Stimulated activated CD4-positive, alpha-beta T cell treated with anti-CD3 and anti-CD28 coated beads, Interleukin-15, amount 100 ng/mL, for 1 hour (primary cell): Measurements from ENCODE around the gene DHX16.

ENCODE experiments used
- DNase-seq, 2 donors: peaks; one replicate each; pipeline ENCODE4 v3.0.0-alpha.2; 2020; ENCODE audit warnings: low read depth in 1 of 2, low spot score in 1 of 2

The DHX16 gene

DNA sequence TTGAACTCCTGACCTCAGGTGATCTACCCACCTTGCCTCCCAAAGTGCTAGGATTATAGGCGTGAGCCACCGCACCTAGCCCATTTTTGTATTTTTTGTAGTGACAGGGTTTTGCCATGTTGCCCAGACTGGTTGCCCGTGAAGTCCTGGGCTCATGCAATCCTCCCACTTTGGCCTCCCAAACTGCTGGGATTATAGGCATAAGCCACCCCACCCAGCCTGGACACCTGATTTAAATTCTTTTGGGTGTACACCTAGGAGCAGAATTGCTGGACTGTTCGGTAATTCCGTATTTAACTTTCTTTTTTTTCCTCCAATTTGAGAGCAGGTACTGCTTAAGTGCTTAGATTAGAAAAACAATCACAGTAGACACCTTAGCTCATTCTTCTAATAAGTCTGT lies 23.6 kb upstream of the DHX16 start:
- DNase-seq, result no peak

DNA sequence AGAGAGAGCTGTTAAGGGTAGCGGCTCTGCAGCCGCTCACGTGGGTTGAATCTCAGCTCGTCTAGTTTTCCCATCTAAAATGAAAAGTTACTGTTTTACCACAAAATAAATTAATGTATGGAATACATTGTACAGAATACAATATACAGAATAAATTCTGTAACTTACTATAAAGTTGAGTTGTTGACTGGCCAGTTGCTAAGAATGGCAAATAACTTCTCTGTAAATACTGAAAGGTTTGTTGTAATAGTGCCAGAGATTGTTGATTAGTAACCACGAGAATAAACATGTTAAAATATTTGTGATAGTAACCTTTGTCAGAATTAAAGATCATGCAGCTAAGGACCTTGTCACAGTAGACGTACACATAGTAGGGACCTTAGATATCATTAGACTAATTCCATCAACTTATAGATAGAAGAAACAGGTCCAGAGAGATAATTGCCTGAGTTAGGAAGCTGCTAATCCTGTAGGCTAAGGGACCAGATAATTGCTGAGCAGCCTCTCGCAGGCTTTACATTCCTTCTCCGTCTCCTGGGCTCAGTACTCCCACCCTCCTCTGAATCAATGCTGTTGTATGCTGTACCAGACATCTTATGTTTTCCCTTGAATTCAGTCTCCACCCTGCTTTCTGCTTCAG lies 18.5 kb upstream of the DHX16 start:
- no peak for DNase-seq

DNA sequence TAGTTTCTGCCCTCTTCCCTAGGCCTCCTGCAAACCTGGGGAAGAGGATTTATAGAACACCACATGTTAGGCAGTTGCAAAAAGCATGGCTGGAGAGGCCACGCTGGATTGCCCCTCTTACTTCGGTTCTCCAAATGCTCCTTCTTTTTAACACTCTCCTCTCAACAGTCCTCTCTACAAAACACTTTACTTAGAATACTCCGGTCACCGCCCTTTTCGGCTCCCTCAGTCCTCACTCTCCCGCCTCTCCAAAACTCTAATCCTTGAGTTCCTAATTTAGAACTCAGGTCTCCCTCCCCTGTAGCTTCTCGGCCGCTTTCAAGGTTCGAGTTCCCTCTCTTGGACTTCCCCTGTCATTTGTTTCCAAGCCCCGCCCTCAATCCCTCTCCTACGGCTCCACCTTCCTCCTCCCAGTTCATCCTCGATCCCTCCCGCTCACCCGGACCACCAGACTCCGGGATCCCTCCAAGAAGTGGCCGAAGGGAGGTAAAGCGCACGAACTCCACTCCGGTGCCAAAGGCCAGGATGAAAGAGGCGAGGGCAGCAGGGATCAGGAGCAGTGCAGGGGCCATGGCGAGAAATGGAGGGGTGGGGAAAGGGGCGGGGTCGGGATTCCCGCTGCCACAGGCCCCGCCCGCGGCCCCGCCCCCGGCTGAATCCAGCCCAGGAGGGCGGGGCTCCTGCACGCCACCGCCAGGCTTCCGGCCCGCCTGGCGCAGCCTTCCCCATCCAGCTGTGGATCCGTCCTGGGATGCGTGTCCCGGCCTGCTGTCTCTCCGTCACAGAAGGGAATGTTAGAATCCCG lies 17.8 kb upstream of the DHX16 start, which contains the start of gene NRM:
Gene NRM, minus strand, starts transcription at position 582 of the 805 bp plus-strand sequence. Its CDS starts 10 bp downstream, at position 572.
- peak; percentile 52 to 71 for DNase-seq

DNA sequence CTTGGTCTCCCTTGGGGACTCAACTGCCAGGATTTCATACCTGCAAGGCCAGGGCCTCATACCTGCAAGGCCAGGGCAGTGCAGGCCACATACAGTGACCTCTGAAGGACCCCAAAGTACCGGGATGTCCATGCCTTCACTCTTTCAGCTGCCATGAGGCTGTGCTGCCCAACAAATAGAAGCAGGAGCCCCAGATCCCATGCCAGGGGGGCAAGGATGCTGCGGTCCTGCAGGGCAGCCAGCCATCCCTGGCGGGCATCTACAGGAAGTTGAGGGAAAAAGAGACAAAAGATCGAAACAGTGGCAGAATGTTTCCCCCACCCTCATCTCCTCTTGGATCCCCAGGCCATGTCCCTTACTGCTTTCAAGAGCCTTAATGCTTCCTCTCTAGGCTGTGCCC lies 17.2 kb upstream of the DHX16 start:
- DNase-seq, result no peak

DNA sequence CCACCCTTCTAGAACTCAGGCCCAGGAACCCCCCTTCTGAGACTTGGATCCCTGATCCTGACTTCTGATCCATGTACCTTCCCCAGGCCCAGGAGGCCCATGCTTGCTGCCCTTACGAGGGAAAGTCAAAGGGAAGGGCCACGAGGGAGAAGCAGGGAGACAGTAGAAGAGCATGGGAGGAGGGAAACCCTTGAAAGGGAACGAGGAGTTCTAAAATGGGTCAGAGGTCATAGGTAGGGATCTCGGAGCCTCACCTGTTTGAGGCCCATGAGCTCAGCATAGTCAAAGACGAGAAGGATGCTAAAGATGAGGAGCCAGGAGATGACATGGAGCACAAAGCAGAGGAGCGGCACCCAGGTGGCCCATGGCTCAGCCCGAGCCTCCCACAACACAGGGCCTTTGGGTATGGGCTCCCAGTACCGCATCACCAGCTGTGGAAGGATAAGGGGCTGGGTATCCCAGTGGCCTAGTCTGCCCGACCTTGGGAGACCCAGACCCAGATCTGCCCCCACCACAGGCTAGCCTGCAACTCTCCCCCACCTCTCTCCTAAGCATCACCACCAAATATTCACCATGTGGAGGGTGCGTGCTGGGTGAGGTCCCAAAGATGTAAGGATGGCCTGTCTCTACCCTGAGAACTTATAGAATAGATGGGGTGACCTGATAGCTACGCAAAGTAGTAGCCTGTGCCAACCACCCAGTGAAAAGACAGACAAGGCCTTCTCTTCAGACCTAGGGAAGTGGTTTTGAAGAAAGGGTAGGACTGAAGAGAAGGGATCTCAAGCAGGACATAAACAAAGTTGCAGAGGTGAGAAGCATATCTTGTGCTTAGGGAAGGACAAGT lies 16.4 kb upstream of the DHX16 start:
- no peak for DNase-seq

DNA sequence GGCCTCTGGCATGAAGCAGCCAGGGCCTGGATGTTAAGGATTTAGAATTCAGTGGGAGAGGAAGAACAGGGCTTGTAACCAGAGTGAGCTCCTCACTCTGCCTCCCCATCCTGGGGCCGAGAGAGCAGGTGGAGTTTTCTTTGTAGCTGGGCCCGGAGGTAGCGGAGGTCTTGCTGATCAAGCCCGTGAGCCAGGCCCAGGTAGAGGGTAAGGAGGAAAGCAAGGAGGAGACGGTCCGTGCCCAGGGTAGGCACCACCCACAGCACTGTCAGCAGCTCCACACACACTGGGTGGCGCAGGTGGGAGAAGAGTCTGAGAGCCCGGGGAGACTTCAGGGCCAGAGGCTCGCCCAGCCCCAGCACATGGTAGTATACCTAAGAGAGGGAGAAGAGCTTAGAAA lies 15.8 kb upstream of the DHX16 start:
- no peak for DNase-seq

DNA sequence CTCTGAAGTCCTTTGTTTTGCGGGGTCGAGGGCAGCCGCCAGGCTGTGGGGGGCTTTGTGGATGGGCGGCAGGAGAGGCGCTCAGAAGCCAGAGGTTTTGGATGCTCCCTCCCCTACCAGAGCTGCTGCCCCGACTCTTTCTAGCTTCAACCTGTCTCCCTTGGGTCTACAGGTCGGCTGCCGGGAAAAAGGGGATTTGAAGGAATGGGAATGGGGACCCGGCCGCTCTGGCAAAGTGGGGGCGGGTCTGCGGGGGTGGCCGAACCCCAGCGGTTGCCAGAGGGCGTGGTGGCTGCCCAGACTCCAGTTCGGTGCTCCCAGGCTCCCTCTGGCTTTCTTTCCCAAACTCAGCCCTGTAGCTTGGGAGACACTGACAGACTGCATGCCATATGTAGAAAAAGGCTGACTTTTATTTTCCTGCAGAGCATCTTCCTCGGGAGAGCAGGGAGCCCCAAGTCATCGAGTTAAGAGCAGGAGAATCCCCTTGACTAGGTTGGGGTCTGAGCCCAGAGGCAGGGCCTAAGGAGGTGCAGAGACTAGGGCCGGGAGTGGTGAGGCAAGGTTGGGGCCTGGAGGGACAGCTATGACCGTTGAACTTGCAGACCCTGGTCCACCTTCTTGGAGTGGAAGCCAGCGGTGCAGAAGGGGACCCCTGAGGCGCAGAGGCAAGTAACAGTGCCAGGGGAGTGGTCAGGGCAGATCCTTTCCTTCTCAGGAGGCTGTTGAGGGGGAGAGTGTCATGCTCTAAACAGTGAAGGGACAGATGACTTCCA lies 15.0 kb upstream of the DHX16 start:
- no peak for DNase-seq

DNA sequence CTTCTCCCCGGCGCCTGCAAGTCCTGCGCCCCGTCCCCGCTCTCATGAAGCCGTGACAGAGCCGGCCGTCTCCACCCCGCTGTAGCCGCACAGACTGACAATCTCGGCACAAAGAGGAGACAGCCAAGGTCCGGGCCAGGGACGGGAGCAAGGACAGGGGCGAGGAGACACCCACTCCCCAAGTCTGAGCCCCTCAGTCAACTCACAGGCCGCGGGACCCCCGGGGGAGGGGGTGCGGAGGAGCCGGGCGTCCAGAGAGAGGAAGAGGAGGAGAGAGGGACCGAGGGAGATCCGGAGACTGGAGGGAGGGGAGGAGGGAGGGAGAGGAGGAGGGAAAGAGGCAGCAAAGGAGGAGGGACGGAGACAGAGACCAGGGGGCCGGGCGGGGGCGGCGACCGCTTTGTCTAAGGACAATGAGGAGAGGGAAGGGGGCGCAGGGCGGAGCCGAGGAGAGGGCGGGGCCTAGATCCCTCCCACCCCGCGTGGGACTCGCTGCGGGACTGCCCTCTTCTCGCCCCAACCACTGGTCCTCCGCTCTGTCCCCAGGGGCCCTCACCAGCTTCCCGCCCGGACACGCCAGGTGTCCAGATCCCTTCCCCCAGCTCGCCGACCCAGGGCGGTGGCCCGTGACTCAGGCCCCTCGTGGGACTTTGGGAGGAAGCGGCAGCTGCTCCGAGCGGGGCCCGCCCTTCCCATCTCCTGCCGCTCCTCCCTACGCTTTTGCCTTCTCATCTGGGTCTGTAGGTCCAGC lies 14.3 kb upstream of the DHX16 start:
- peak; percentile 61 to 70 for DNase-seq

DNA sequence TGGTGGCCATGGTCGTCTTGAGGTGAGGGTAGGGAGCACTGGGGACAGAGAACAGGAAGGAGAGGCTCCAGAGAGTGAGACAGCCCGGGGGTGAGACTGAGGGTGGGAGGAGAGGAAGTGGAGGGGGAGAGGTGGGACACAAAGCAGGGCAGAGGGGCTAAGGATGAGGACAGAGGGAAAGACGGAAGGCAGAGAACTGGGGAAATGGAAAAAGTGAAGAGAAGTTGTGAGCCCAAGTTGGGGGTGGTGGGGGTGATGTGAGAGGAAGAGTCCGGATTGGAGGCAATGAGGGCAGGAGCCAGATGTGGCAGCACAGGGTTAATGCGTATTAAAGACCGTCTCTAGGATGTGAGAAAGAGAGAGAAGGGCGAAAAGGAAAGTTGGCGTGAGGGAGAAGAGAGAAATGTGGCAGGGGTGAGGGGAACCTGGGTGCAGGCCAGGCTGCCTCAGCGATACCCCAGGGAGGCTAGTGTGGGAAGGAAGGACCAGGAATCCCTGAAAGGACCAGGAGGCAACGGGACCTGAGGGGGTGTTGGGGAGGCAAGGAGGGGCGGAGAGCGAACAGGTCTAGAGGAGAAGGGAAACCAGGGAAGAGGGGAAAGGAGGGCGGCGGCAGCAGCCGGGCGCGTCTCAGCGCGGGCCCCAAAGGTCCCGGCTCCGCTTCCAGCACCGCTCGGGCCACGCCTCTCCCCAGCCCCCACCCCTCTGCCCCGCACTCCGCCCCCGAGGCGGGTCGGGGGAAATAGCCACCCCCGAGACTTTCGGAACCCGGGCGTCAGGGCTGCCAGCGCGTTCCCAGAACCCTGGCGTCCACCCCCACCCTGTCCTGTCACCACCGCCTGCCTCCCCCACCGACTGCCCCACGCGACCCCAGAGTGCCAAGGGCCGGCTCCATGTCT lies 13.5 kb upstream of the DHX16 start, which contains the start of gene PPP1R18:
Gene PPP1R18, minus strand, starts transcription at position 637 of the 899 bp plus-strand sequence. Its CDS starts 627 bp downstream, at position 10.
- DNase-seq, result peak; percentile 79 to 84

DNA sequence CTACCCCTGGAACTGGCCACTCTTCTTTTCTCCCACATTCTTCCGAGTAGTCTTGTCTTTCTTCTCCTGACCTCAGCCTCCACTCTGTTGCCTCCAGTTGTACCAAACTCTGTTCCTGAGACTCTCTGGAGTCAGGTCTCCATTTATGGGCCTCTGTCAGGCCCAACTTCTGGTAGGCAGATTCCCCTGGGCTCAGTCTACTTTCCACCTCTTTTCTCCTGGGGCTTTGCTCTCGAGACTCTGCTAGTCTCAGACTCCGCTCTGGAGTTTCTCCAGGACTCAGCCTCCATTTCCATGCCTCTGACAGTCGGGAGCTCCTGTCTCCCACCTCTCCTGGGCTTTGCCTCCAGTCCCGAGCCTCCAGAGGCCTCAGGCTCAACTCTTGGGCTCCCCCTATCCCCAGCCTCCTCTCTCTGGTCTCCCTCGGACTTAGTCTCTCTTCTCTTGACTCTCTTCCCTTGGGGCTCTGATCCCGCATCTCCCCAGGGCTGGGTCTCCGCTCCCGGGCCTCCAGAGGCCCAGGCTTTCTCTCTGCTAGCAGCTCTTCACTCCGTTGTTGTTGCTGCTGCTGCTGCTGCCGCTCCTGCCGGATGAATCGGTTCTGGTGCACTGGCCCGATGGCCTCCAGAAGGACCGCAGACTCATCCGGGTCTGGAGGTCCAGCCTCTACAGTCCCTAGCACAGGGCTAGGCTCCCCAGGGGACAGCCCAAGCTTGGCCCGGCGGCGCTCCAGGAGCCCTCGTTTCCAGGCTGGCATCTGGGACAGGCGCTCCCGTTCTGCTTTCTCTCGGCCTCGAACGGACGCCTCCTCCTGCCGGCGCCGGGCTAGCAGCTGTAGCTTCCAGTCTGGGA lies 12.6 kb upstream of the DHX16 start:
- DNase-seq, result no peak

DNA sequence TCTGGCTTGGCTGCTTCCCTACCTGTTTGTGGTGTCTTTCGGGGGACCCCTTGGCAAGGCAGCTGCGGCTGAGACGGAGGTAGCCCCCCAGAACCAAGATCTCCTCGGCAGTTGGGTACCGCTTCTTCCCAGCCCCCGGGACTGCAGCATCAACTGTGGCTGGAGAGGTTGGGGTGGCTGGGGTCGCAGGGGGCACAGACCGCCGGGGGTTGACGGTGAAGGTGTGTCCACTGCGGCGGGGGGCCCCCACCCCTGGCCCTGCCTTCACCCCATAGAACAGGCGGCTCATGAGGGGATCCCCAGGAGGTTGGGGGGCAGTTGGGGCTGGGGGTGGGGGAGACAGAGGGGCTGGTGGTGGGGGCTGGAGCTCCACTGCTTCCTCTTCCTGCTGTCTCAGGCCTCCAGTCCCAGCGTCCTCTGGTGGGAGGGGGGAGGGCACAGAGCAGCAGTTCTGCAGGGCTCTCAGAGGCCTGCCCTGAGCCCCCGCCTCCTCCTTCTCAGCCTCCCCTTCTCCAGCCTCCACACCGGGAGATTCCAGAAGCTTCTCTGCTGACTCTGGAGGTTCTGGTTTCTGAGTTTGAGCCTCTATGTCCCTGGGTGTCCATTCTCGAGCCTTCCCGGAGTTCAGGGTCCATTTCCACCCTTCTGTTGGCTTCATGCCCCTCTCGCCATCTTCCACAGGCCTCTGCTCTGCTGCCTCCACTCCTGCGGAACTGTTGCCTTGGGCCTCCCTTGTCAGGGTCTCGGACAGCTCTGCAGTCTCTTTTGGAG lies 11.8 kb upstream of the DHX16 start:
- DNase-seq, result peak in 1 of 2 donors; percentile 40

DNA sequence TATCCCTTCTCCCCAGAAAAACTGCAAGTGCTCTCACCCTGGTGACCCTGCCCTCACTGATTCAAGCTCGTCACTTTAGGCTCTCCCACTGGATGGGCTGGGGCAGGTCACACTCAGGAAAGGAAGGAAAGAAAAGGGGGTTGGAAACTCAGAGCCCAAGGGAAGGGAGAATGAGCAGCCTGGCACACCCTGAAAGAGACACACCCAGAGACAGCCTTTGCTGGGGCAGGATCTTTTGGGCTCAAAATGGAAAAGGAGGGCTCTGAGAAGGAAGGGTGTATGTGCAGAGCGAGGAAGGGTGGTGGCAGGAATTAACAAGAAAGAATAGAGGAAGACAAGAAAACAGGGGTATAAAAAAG lies 11.2 kb upstream of the DHX16 start:
- no peak for DNase-seq

DNA sequence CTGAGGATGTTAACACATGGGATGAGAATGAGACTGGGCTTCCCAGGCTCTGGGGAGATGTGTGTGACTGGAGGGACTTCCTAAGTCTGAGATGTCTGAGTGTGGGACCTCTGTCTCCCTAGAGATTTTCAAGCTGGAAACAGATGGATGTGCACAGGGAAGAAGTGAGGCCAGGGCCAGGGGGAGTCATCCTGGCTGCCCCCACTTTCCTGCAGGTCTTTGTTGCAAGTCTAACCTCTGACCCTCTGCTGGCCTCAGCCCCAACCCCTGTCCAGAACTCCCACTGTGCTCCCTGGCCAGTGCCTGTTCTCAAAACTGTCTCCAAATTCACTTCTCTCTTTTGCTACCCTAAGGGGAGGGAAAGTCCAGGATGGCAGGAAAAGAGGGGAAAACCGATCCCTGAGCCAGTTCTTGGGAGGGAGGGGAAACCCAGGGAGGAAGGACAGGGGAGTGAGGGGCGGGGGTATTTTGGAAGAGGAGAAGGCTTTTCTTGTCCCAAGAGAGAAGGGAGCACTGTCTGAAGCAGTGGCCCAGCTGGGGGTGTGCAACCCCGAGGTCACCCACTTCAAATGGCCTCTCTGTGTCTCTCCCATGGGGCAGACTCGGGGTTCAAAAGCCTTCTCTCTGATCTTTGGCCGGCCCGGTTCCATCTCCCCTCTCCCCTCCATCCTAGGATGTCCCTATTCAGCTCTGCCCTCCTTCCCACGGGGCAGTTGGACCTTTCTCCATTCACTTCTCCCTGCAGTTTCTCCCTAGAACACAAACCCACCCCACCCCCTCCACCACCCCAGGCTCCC lies 10.6 kb upstream of the DHX16 start:
- DNase-seq, result no peak

DNA sequence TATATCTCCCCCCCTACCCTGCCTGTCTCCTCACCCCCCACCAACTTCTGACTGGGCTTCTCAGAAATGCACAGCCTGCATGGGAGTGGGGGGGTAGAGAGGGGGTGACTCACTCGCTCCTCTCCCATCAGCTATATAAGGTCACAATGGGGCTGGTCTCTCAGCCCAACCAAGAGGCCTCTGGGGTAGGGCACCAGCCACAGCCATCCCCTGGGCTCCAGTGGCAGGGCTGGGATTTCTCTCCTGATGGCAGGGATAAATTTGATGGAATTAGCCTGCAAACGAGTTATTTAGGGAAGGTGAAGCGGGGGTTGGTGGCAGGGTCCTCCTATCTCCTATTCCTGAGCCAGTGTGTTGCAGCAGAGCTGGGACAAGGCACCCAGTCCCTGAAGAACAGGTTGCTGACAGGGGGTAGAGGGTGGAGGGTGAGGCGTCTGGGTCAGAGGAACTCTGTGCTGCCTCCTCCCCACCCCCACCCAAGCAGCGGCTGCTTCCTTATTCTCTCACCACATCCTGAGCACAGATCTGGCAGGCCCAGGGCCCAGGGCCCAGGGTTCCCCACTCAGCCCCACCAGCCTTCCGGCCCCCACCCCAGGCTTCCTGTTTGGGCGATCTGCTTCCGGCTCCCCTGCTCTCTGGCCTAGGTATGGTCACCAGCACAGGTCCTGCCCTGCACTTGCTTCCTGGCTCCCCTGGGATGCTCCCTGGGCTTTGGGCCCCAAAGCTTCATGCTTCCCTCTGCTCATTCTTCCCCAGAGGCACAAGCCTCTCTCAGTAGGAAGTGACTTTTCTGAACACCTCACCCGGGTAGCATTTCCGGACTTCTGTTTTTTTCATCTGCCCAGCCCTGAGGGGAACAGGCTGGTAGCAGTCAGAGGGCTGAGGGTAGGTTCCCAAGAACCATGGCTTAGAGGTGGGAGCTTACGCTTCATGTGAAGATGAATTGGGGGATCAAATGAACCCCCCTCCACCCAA lies 9.6 kb upstream of the DHX16 start:
- DNase-seq, result peak; percentile 63 to 82

DNA sequence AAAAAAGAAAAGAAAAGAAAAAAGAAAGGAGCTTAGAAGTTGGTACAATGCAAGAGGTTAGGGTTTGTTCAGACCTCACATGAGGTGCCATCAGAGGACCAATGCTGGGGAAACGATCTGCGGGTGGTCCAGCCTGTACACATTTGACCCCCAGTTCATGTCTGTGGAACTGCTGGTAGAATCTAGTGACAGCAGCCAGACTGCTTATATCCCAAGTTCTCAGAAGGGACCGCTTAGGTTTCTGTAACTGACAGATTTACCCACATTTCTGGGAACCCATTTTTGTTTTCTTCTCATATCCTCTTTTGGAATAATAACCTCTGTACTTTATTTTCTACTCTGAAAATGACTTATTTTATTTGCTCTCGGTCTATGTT lies 8.9 kb upstream of the DHX16 start:
- no peak for DNase-seq
